ENCODE data around the gene SS18L1. TPM values are rescaled to one million over a fixed set of nuclear protein-coding genes. Genes with fewer than 3 reads are reported as not detected.

The SS18L1 gene
- 25.7 and 38.7 TPM in 2 replicates for total RNA-seq
- 2.5 and 3.2 TPM in 2 replicates for polyA plus RNA-seq

GRCh38 chr20:62143081-62143956 is at the start of gene SS18L1, which contains the start of gene PSMA7:
SS18L1 (plus strand) TSS chr20:62143769; CDS start chr20:62143821, 52 bp downstream.
PSMA7 (minus strand) TSS chr20:62143394; CDS start chr20:62143303, 91 bp downstream.
- Histone ChIP-seq H3K4me3 (peak within 1 kb of the TSS; percentile 85), H3K27me3 (no peaks in the 10 kb centered on the region), H3K9me3 (ENCODE audit: low read depth) (no peaks in the 10 kb centered on the region), H3K4me1 (ENCODE audit: low read depth) (peaks cover 15% of the 10 kb centered on the region), H3K36me3 (peaks cover 22% of the 10 kb centered on the region), H3K27ac (peak within 1 kb of the TSS; percentile 100)
- DNase-seq (ENCODE audit: low read depth in 1 of 2, low spot score in 1 of 2), result peak; percentile 93 to 94
- TF ChIP-seq CTCF (IDR thresholded peaks at IDR 0.05; ENCODE audit: low read depth, low read length), result no peak

- DNase-seq (ENCODE audit: low read depth in 1 of 2, low spot score in 1 of 2), result no peak
- no peaks in the 10 kb centered on the region for H3K27me3 ChIP-seq
Measured at GRCh38 chr20:62096421-62097380, 46.9 kb upstream of the SS18L1 start.

GRCh38 chr20:62097881-62098407 is 45.6 kb upstream of the SS18L1 start:
- DNase-seq (ENCODE audit: low read depth in 1 of 2, low spot score in 1 of 2), result no peak
- H3K36me3 ChIP-seq, result no peaks in the 10 kb centered on the region
- H3K4me3 ChIP-seq, result no peak overlapping the region
- H3K9me3 ChIP-seq (ENCODE audit: low read depth), result no peaks in the 10 kb centered on the region
- no peak for TF ChIP-seq CTCF (IDR thresholded peaks at IDR 0.05; ENCODE audit: low read depth, low read length)
- H3K27ac ChIP-seq, result no peak overlapping the region
- no peaks in the 10 kb centered on the region for H3K27me3 ChIP-seq
- no peaks in the 10 kb centered on the region for H3K4me1 ChIP-seq (ENCODE audit: low read depth)

More at GRCh38 chr20:62096421-62097380, 46.9 kb upstream of the SS18L1 start:
- no peak for TF ChIP-seq CTCF (IDR thresholded peaks at IDR 0.05; ENCODE audit: low read depth, low read length)
- Histone ChIP-seq H3K27ac (no peak overlapping the region), H3K4me3 (no peak overlapping the region), H3K36me3 (no peaks in the 10 kb centered on the region), H3K4me1 (ENCODE audit: low read depth) (no peaks in the 10 kb centered on the region), H3K9me3 (ENCODE audit: low read depth) (no peaks in the 10 kb centered on the region)

GRCh38 chr20:62101078-62101477 is 42.5 kb upstream of the SS18L1 start:
- DNase-seq (ENCODE audit: low read depth in 1 of 2, low spot score in 1 of 2), result no peak
- H3K4me3 ChIP-seq, result no peak overlapping the region
- no peaks in the 10 kb centered on the region for H3K9me3 ChIP-seq (ENCODE audit: low read depth)
- no peaks in the 10 kb centered on the region for H3K4me1 ChIP-seq (ENCODE audit: low read depth)
- H3K27ac ChIP-seq, result no peak overlapping the region
- no peak for TF ChIP-seq CTCF (IDR thresholded peaks at IDR 0.05; ENCODE audit: low read depth, low read length)
- H3K36me3 ChIP-seq, result no peaks in the 10 kb centered on the region
- no peaks in the 10 kb centered on the region for H3K27me3 ChIP-seq
